SK-N-SH treated with all-trans-retinoic acid at 6 μM for 48 hours (cell line): ENCODE data around the gene ILKAP.

Experiments
- ATAC-seq: fragments of 200-7000 bp; cut with Tn5 transposase; 3 replicates; pipeline ENCODE4 v1.9.1; 2020; ENCODE audit warnings: mild to moderate bottlenecking, moderate library complexity
- ARNTL ChIP-seq: fragments of 450-650 bp; formaldehyde crosslinking; IDR thresholded peaks from 2 replicates; pipeline ENCODE4 v1.5.0; 2020; ENCODE audit warnings: low read depth, mild to moderate bottlenecking, moderate library complexity, borderline replicate concordance
- BACH2 ChIP-seq: fragments of 250-450 bp; sonication (Bioruptor Pico); IDR thresholded peaks from 2 replicates; pipeline ENCODE4 v1.9.0; 2021; ENCODE audit warnings: mild to moderate bottlenecking, borderline replicate concordance
- CSRNP3 ChIP-seq: fragments of 250-450 bp; sonication (Bioruptor Pico); IDR thresholded peaks from 2 replicates; pipeline ENCODE4 v1.5.1; 2021; ENCODE audit warnings: mild to moderate bottlenecking, moderate library complexity
- GLIS3 ChIP-seq: fragments of 250-450 bp; sonication (Bioruptor Pico); IDR thresholded peaks from 2 replicates; pipeline ENCODE4 v1.5.0; 2020; ENCODE audit warnings: mild to moderate bottlenecking, moderate library complexity
- OSR1 ChIP-seq: fragments of 250-450 bp; sonication (Bioruptor Pico); IDR thresholded peaks from 2 replicates; pipeline ENCODE4 v1.8.0; 2022; ENCODE audit warnings: moderate library complexity, mild to moderate bottlenecking, inconsistent platforms
- PATZ1 ChIP-seq: fragments of 250-450 bp; sonication (Bioruptor Pico); IDR thresholded peaks from 2 replicates; pipeline ENCODE4 v1.8.0; 2020; ENCODE audit warnings: mild to moderate bottlenecking, moderate library complexity, borderline replicate concordance
- POU6F1 ChIP-seq: fragments of 250-450 bp; sonication (Bioruptor Pico); IDR thresholded peaks from 2 replicates; pipeline ENCODE4 v1.8.0; 2021; ENCODE audit warnings: low read depth, mild to moderate bottlenecking, moderate library complexity, borderline replicate concordance
- PPARA ChIP-seq: fragments of 250-450 bp; sonication (Bioruptor Pico); IDR thresholded peaks from 2 replicates; pipeline ENCODE4 v1.5.0; 2020; ENCODE audit warnings: mild to moderate bottlenecking, borderline replicate concordance
- RARB ChIP-seq: fragments of 250-450 bp; sonication (Bioruptor Pico); IDR thresholded peaks from 2 replicates; pipeline ENCODE4 v1.8.0; 2021; ENCODE audit warnings: mild to moderate bottlenecking, moderate library complexity
- TOX ChIP-seq: fragments of 250-450 bp; sonication (Bioruptor Pico); IDR thresholded peaks from 2 replicates; pipeline ENCODE4 v1.8.0; 2021; ENCODE audit warnings: mild to moderate bottlenecking, moderate library complexity, borderline replicate concordance
- TSHZ2 ChIP-seq: fragments of 250-450 bp; sonication (Bioruptor Pico); IDR thresholded peaks from 2 replicates; pipeline ENCODE4 v1.5.0; 2020; ENCODE audit warnings: mild to moderate bottlenecking, moderate library complexity
- ZC3H10 ChIP-seq: fragments of 250-450 bp; sonication (Bioruptor Pico); IDR thresholded peaks from 2 replicates; pipeline ENCODE4 v1.5.1; 2021; ENCODE audit warnings: mild to moderate bottlenecking, moderate library complexity
- ZFP3 ChIP-seq: fragments of 250-450 bp; sonication (Bioruptor Pico); IDR thresholded peaks from 2 replicates; pipeline ENCODE4 v1.5.0; 2020; ENCODE audit warnings: mild to moderate bottlenecking, moderate library complexity
- ZFP30 ChIP-seq: fragments of 450-650 bp; formaldehyde crosslinking; IDR thresholded peaks from 2 replicates; pipeline ENCODE4 v1.5.0; 2022; ENCODE audit warnings: mild to moderate bottlenecking, moderate library complexity
- ZNF70 ChIP-seq: fragments of 450-650 bp; formaldehyde crosslinking; IDR thresholded peaks from 2 replicates; pipeline ENCODE4 v1.5.0; 2020; ENCODE audit warnings: mild to moderate bottlenecking, moderate library complexity
- ZNF8 ChIP-seq: fragments of 450-650 bp; formaldehyde crosslinking; IDR thresholded peaks from 2 replicates; pipeline ENCODE4 v1.5.0; 2020; ENCODE audit warnings: mild to moderate bottlenecking, moderate library complexity

The ILKAP gene

GRCh38 chr2:238148981-238149380, 54.5 kb downstream of the ILKAP start:
- no peak for TF ChIP-seq BACH2 (CRISPR knock-in tag)
- no peak for TF ChIP-seq TOX (CRISPR knock-in tag)
- no peak for TF ChIP-seq ZFP30 (CRISPR knock-in tag)
- TF ChIP-seq OSR1 (CRISPR knock-in tag) = no peak
- no peak for TF ChIP-seq PATZ1 (CRISPR knock-in tag)
- no peak for TF ChIP-seq RARB (CRISPR knock-in tag)
- no peak for TF ChIP-seq PPARA (CRISPR knock-in tag)
- no peak for TF ChIP-seq POU6F1 (CRISPR knock-in tag)
- no peak for TF ChIP-seq TSHZ2 (CRISPR knock-in tag)
- TF ChIP-seq ZNF8 (CRISPR knock-in tag) = no peak
- no peak for ATAC-seq

GRCh38 chr2:238146884-238147544, 56.5 kb downstream of the ILKAP start:
- TF ChIP-seq PPARA (CRISPR knock-in tag) (no peak), ZFP3 (no peak), GLIS3 (CRISPR knock-in tag) (no peak), CSRNP3 (CRISPR knock-in tag) (no peak), OSR1 (CRISPR knock-in tag) (no peak), ARNTL (CRISPR knock-in tag) (no peak), POU6F1 (CRISPR knock-in tag) (no peak), ZFP30 (CRISPR knock-in tag) (no peak), PATZ1 (CRISPR knock-in tag) (no peak), ZC3H10 (CRISPR knock-in tag) (no peak), TSHZ2 (CRISPR knock-in tag) (no peak), TOX (CRISPR knock-in tag) (no peak), ZNF70 (CRISPR knock-in tag) (no peak), ZNF8 (CRISPR knock-in tag) (no peak)
- no peak for ATAC-seq
